HFF-Myc (cell line): ENCODE measurements around the gene TRIM5.

Experiments used
- DNase-seq: peaks from one replicate; pipeline ENCODE4 v3.0.0-alpha.2; 2011; ENCODE audit warnings: low read depth; ENCODE audit errors: extremely low read depth
- H3K4me3 ChIP-seq: replicated peaks from 2 replicates; pipeline ENCODE4 v1.5.1; 2011; ENCODE audit warnings: low read depth, mild to moderate bottlenecking, control low read depth, low read length
- CTCF ChIP-seq: IDR thresholded peaks from 2 replicates; pipeline ENCODE4 v1.5.1; 2012; ENCODE audit warnings: mild to moderate bottlenecking, low read depth, low read length, control low read depth; ENCODE audit errors: missing control alignments

The TRIM5 gene

DNA sequence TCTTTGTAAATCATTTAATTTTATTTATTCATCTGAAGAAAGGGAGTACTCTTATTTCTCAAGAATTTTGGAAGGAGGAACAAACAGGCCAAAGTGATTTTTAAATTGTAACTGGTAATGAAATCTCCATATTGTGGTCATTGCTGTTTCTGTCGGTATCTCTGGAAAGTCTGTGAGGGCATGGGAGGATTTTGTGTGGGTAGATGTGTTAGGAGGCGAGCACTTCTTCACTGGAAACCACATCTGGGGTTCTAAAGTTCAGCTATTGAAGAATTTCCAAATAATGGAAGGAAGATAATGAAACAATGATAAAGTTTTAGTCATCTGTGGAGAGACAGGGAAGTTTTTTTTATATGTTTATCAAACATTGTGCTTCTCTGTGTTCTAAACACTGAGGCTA lies 53.5 kb downstream of the TRIM5 start:
- H3K4me3 ChIP-seq, result no peak overlapping the region
- TF ChIP-seq CTCF, result no peak
- DNase-seq, result no peak

DNA sequence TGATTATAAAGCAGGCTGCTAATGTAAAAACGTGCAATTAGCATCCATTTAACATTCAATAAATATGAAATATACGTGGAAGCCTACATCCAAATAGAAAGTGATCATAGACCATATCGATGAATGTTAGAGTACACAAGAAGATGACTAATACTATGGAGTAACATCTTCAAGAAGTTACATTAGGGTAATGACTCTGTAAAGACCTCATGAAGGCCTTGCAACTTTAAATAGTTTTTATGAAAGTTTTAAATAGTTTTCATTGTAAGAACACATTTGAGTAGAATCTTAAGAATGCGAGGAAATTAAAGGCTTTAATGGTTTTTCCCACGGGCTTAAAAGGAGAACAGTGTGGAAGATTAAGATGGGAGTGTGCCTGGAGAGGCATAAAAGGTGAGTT lies 58.7 kb downstream of the TRIM5 start:
- no peak overlapping the region for H3K4me3 ChIP-seq
- TF ChIP-seq CTCF, result no peak
- no peak for DNase-seq

DNA sequence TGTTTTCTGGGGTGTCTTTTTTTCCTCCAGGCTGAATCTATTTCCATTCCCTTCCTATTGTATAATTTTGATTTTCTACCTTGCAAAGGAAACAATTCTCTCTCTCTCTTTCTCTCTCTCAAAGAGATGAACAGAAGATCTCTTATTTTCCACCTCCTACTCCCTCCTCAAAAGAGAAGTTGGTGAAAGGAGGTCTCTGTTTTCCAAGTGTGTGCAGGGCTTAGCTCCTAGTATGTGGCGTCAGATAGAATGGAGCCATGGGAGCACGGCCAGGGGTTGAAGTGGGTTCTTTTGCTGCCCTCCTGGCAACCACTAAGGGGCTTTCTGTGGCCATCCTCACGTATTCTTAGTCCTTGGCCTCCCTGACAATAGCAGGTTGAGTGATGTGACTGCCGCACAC lies 59.6 kb downstream of the TRIM5 start:
- peak overlapping the region; percentile 38 for H3K4me3 ChIP-seq
- no peak for TF ChIP-seq CTCF
- no peak for DNase-seq

DNA sequence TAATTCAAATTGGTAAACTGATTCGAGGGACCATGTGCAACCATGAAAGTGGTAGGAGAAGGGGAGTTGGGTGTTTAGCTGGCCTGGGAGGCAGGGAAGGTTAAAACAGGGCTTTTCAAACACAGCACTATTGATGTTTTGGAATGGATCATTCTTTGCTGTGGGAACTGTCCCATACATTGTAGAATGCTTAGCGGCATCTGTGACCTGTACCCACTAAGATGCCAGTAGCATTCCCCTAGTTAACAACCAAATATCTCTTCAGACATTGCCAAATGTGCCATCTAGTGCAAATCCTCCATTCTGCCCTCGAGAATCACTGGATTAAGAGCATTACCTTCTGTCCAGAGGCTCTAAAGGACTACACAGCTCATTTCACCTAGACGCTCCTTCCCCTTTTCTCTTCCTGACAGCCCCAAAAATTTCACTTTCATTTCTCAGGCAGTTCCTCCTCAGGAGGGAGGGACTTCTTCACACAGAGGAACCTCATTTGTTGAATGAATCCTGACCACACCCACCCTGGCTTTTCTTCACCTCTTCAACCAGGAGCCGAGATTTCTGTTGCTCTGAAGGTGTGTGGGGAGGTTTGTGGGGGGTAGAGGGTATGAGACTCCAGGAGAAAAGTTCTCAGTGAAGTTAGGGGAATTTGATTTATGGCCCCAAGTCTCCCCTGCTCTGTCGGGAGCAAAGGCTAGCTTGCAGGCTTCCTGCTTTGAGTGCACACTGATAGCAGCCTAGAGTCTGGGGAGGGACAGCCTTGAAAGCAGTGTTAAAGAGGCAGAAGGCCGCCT lies 60.2 kb downstream of the TRIM5 start, which contains the start of gene TRIM34:
TRIM34 (plus strand) TSS at position 513 of the 791 bp plus-strand sequence. CDS start 7,331 bp downstream, outside the sequence.
- H3K4me3 ChIP-seq, result peak within 1 kb of the TSS; percentile 38
- DNase-seq, result peak; percentile 2
- no peak for TF ChIP-seq CTCF

DNA sequence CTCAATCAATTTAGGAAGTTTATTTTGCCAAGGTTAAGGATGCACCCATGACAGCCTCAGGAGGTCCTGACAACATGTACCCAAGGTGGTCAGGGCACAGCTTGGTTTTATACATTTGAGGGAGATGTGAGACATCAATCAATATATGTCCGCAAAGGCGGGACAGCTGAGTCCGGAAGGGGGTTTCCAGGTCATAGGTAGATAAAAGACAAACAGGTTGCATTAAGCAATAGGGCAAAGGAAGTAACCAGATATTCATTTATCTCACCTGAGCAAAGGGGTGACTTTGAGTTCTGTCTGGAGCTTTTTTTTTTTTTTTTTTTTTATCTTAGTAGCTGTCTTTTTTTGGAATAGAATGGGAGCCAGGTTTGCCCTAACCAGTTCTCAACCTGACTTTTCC lies 62.1 kb downstream of the TRIM5 start:
- no peak overlapping the region for H3K4me3 ChIP-seq
- DNase-seq, result no peak
- no peak for TF ChIP-seq CTCF

- DNase-seq, result no peak
- TF ChIP-seq CTCF, result no peak
- no peak overlapping the region for H3K4me3 ChIP-seq
These were observed 63.3 kb downstream of the TRIM5 start for GRCh38 chr11:5621580-5621979.
